ENCODE measurements around the gene TANC1. TPM values are rescaled to one million over a fixed set of nuclear protein-coding genes. Genes with fewer than 3 reads are reported as not detected.

Gene TANC1
- polyA plus RNA-seq = 22.6 TPM
- long read RNA-seq, donor 1 = 0 reads
- long read RNA-seq, donor 2, full-length matches to known transcripts = 3 of 3 reads
- long read RNA-seq, donor 2, partial matches to known transcripts = 0 of 3 reads
- long read RNA-seq, donor 2, other reads (novel, unspliced or antisense) = 0 of 3 reads
- long read RNA-seq, donor 3 = 0 reads
- long read RNA-seq, donor 4 = 0 reads
- long read RNA-seq, donor 5 = 0 reads
- long read RNA-seq, donor 6 = 0 reads
- long read RNA-seq, donor 7, full-length matches to known transcripts = 1 of 1 reads
- long read RNA-seq, donor 7, partial matches to known transcripts = 0 of 1 reads
- long read RNA-seq, donor 7, other reads (novel, unspliced or antisense) = 0 of 1 reads
- long read RNA-seq, donor 8 = 0 reads
- long read RNA-seq, donor 9 = 0 reads
- long read RNA-seq, donor 10, full-length matches to known transcripts = 1 of 1 reads
- long read RNA-seq, donor 10, partial matches to known transcripts = 0 of 1 reads
- long read RNA-seq, donor 10, other reads (novel, unspliced or antisense) = 0 of 1 reads
- long read RNA-seq, donor 11 = 0 reads

DNA sequence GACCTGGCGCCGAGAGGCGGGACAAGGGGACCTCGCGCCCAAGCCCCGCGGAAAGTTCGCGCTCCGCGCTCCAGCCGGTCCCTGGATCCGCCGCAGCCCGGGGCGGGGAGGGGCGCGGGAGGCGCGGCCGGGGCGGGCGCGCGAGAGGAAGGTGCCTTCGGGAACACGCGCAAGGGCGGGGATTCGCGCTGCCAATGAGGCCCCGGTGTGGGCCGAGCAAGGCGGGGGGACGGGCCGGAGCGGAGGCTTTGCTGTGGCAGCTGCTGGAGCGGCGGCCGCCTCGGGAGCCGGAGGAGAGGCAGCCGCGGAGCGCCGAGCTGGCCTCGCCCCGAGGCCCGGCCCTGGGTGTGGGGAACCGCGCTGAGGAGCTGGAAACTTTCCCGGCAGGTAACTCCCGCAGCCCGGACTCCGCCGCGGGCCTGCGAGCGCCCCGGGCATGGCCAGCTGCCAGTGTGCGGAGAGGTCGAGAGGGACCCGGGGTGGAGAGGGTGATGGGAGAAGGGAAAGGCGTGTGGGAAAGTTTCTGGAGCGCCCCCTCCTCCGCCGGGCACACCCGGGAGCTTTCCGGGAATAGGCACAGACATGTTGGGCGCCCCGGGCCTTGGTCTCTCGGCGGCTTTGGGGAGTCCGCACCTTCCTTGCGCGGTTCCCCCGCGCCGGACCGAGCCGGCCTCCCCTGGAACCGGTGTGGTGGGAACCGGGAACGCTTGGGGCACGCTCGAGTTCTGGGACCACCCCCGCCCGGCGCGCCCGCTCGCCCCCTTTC, at the start of gene TANC1:
Gene TANC1 (plus strand): TSS at position 245 of the 766 bp plus-strand sequence. CDS start 97,271 bp downstream, outside the sequence.
- H3K36me3 ChIP-seq (ENCODE audit: control insufficient read depth, insufficient read depth, low read length) = no peaks in the 10 kb centered on the region
- H3K4me1 ChIP-seq (ENCODE audit: control insufficient read depth, insufficient read depth, low read length) = peaks cover 8% of the 10 kb centered on the region
- H3K27me3 ChIP-seq (ENCODE audit: control insufficient read depth, insufficient read depth, low read length) = no peaks in the 10 kb centered on the region
- no CpG with 5 or more reads among the region's 92 CpGs for WGBS (ENCODE audit: insufficient coverage, low lambda C conversion rate)
- no peaks in the 10 kb centered on the region for H3K9me3 ChIP-seq (ENCODE audit: control insufficient read depth, low read depth, low read length)
- peak within 1 kb of the TSS; percentile 85 for H3K27ac ChIP-seq (ENCODE audit: low read length)
- peak within 1 kb of the TSS; percentile 88 for H3K4me3 ChIP-seq (ENCODE audit: low read length)
- peak; percentile 92 to 96 for DNase-seq

DNA sequence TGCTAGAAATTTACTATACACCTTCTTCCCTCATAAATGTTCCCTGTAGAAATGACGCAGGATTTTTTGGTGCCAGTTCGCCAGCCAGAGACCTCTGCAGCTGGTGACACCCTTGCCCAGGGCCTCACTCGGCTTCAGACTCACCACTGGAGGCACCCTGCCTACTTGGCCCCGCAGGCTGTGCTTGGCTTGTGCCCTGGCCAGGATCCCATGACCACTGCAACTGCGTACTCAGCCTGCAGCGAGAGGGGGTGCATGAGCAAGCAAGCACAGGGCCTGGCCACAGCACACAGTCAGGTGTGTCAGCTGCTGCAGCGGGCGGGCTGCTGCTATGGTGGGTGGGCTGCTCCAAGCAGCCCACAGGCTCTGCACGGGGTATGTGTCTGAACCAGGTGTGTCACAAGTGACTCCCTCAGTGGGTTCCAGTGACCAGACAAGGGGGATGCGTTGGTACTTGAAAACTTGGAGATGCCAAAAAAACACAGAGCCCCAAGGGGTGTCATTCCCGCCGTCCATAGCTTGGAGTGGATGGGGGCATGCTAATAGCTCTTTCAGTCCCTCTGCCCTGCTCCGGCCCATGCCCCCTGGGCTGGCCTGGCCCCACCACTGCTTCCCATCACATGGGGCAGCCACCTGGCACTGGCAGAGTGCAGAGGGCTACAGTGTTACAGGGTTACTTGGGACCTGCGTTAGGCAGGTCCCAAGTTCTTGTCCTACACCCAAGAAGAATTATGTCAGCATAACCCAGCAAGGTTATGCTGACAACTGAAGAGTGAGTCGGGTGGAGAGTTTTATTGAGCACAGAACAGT, 46.6 kb upstream of the TANC1 start:
- Histone ChIP-seq H3K36me3 (ENCODE audit: control insufficient read depth, insufficient read depth, low read length) (no peaks in the 10 kb centered on the region), H3K4me3 (ENCODE audit: low read length) (no peak overlapping the region), H3K9me3 (ENCODE audit: control insufficient read depth, low read depth, low read length) (peaks cover 2% of the 10 kb centered on the region), H3K27me3 (ENCODE audit: control insufficient read depth, insufficient read depth, low read length) (no peaks in the 10 kb centered on the region), H3K27ac (ENCODE audit: low read length) (no peak overlapping the region), H3K4me1 (ENCODE audit: control insufficient read depth, insufficient read depth, low read length) (no peaks in the 10 kb centered on the region)
- no CpG with 5 or more reads among the region's 15 CpGs for WGBS (ENCODE audit: insufficient coverage, low lambda C conversion rate)
- no peak for DNase-seq

DNA sequence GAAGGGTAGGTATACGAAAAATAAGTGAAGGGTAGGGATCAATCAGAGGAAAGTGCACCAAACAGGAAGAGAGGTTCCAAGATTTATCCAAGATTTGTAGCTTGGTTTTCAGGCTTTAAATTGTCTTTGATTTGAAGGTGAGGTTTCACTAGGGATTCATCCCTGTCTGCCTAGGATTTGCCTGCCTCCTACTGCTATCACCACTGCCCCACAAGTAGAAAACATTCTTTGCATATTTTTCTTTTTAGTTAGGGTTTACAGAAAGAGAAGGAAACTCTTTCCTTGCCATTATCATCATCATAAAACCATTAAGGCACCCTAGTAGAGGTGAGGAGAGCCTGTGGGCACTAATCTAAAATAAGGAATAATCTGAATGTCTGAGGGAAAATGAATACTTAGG, 45.8 kb upstream of the TANC1 start:
- Histone ChIP-seq H3K27me3 (ENCODE audit: control insufficient read depth, insufficient read depth, low read length) (no peaks in the 10 kb centered on the region), H3K9me3 (ENCODE audit: control insufficient read depth, low read depth, low read length) (peaks cover 2% of the 10 kb centered on the region), H3K4me1 (ENCODE audit: control insufficient read depth, insufficient read depth, low read length) (no peaks in the 10 kb centered on the region), H3K4me3 (ENCODE audit: low read length) (no peak overlapping the region), H3K36me3 (ENCODE audit: control insufficient read depth, insufficient read depth, low read length) (no peaks in the 10 kb centered on the region), H3K27ac (ENCODE audit: low read length) (no peak overlapping the region)
- WGBS (ENCODE audit: insufficient coverage, low lambda C conversion rate) = 91% methylated on average over 1 of the region's 1 CpG
- no peak for DNase-seq

DNA sequence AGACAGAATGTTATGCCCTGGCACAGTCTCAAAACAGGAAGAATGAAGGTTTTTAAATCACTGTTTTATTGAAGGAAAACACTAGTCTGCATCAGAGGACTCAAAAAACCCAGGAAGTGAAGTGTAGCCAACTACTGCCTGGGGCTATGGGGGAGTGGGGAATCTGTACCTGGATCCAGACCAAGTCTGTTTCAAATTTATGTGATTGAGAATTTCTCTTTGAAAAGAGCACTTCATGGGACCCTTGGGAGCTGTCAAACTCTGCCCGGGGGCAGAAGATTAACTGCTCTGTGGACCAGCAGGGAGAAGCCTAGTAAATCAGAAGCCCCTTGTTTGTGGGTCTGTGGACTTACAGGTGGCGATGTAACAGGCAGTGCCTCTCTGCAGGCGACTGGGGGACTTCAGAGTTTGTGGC, 45.3 kb upstream of the TANC1 start:
- no peak for DNase-seq
- Histone ChIP-seq H3K27ac (ENCODE audit: low read length) (no peak overlapping the region), H3K4me3 (ENCODE audit: low read length) (no peak overlapping the region), H3K36me3 (ENCODE audit: control insufficient read depth, insufficient read depth, low read length) (no peaks in the 10 kb centered on the region), H3K9me3 (ENCODE audit: control insufficient read depth, low read depth, low read length) (peaks cover 2% of the 10 kb centered on the region), H3K4me1 (ENCODE audit: control insufficient read depth, insufficient read depth, low read length) (no peaks in the 10 kb centered on the region), H3K27me3 (ENCODE audit: control insufficient read depth, insufficient read depth, low read length) (no peaks in the 10 kb centered on the region)
- WGBS (ENCODE audit: insufficient coverage, low lambda C conversion rate) = no CpG with 5 or more reads among the region's 3 CpGs

GRCh38 chr2:158923641-158924040, 44.8 kb upstream of the TANC1 start:
- H3K4me3 ChIP-seq (ENCODE audit: low read length) = no peak overlapping the region
- DNase-seq = no peak
- H3K9me3 ChIP-seq (ENCODE audit: control insufficient read depth, low read depth, low read length) = peaks cover 2% of the 10 kb centered on the region
- no peaks in the 10 kb centered on the region for H3K27me3 ChIP-seq (ENCODE audit: control insufficient read depth, insufficient read depth, low read length)
- 57% methylated on average over 1 of the region's 1 CpG for WGBS (ENCODE audit: insufficient coverage, low lambda C conversion rate)
- no peaks in the 10 kb centered on the region for H3K36me3 ChIP-seq (ENCODE audit: control insufficient read depth, insufficient read depth, low read length)
- H3K4me1 ChIP-seq (ENCODE audit: control insufficient read depth, insufficient read depth, low read length) = no peaks in the 10 kb centered on the region
- no peak overlapping the region for H3K27ac ChIP-seq (ENCODE audit: low read length)

DNA sequence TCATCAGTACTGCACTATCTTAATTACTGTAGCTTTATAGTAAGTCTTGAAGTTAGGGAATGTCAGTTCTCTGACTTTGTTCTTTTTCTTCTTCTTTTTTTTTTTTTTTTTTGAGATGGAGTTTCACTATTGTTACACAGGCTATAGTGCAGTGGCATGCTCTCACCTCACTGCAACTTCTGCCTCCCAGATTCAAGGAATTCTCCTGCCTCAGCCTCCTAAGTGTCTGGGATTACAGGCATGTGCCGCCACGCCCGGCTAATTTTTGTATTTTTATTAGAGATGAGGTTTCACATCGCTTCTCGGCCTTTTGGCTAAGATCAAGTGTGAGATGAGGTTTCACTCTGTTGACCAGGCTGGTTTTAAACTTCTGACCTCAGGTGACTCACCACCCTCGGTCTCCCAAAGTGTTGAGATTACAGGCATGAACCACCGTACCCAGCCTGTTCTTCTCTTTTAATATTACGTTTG, 41.9 kb upstream of the TANC1 start:
- WGBS (ENCODE audit: insufficient coverage, low lambda C conversion rate) = 49% methylated on average over 3 of the region's 8 CpGs
- no peaks in the 10 kb centered on the region for H3K27me3 ChIP-seq (ENCODE audit: control insufficient read depth, insufficient read depth, low read length)
- H3K27ac ChIP-seq (ENCODE audit: low read length) = no peak overlapping the region
- DNase-seq = no peak
- no peaks in the 10 kb centered on the region for H3K36me3 ChIP-seq (ENCODE audit: control insufficient read depth, insufficient read depth, low read length)
- H3K4me1 ChIP-seq (ENCODE audit: control insufficient read depth, insufficient read depth, low read length) = no peaks in the 10 kb centered on the region
- H3K9me3 ChIP-seq (ENCODE audit: control insufficient read depth, low read depth, low read length) = peaks cover 2% of the 10 kb centered on the region
- H3K4me3 ChIP-seq (ENCODE audit: low read length) = no peak overlapping the region

DNA sequence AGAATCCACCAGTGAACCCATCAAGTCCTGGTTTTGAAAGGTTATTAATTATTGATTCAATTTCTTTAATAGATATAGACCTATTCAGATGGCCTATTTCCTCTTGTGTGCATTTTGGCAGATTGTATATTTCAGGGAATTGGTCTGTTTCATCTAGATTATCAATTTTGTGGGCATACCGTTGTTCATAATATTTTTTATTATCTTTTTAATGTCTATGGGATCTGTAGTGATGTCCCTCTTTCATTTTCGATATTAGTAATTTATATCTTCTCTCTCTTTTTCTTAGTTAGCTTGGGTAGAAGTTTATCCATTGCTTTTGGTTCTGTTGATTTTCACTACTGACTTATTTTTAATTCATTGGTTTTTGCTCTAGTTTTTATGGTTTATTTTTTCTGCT, 39.9 kb upstream of the TANC1 start:
- Histone ChIP-seq H3K27ac (ENCODE audit: low read length) (no peak overlapping the region), H3K36me3 (ENCODE audit: control insufficient read depth, insufficient read depth, low read length) (no peaks in the 10 kb centered on the region), H3K27me3 (ENCODE audit: control insufficient read depth, insufficient read depth, low read length) (no peaks in the 10 kb centered on the region), H3K9me3 (ENCODE audit: control insufficient read depth, low read depth, low read length) (peaks cover 2% of the 10 kb centered on the region), H3K4me3 (ENCODE audit: low read length) (no peak overlapping the region), H3K4me1 (ENCODE audit: control insufficient read depth, insufficient read depth, low read length) (no peaks in the 10 kb centered on the region)
- DNase-seq = no peak
- 100% methylated on average over 2 of the region's 2 CpGs for WGBS (ENCODE audit: insufficient coverage, low lambda C conversion rate)

GRCh38 chr2:158928965-158929364, 39.5 kb upstream of the TANC1 start:
- Histone ChIP-seq H3K4me1 (ENCODE audit: control insufficient read depth, insufficient read depth, low read length) (no peaks in the 10 kb centered on the region), H3K36me3 (ENCODE audit: control insufficient read depth, insufficient read depth, low read length) (no peaks in the 10 kb centered on the region), H3K9me3 (ENCODE audit: control insufficient read depth, low read depth, low read length) (peaks cover 2% of the 10 kb centered on the region), H3K27me3 (ENCODE audit: control insufficient read depth, insufficient read depth, low read length) (no peaks in the 10 kb centered on the region), H3K27ac (ENCODE audit: low read length) (no peak overlapping the region), H3K4me3 (ENCODE audit: low read length) (no peak overlapping the region)
- peak; percentile 68 to 84 for DNase-seq

- Histone ChIP-seq H3K36me3 (ENCODE audit: control insufficient read depth, insufficient read depth, low read length) (no peaks in the 10 kb centered on the region), H3K4me3 (ENCODE audit: low read length) (no peak overlapping the region), H3K27ac (ENCODE audit: low read length) (no peak overlapping the region), H3K9me3 (ENCODE audit: control insufficient read depth, low read depth, low read length) (no peaks in the 10 kb centered on the region), H3K4me1 (ENCODE audit: control insufficient read depth, insufficient read depth, low read length) (no peaks in the 10 kb centered on the region), H3K27me3 (ENCODE audit: control insufficient read depth, insufficient read depth, low read length) (no peaks in the 10 kb centered on the region)
- no CpG with 5 or more reads among the region's 2 CpGs for WGBS (ENCODE audit: insufficient coverage, low lambda C conversion rate)
- DNase-seq = no peak
Observed at GRCh38 chr2:158931572-158931971, 36.9 kb upstream of the TANC1 start.

DNA sequence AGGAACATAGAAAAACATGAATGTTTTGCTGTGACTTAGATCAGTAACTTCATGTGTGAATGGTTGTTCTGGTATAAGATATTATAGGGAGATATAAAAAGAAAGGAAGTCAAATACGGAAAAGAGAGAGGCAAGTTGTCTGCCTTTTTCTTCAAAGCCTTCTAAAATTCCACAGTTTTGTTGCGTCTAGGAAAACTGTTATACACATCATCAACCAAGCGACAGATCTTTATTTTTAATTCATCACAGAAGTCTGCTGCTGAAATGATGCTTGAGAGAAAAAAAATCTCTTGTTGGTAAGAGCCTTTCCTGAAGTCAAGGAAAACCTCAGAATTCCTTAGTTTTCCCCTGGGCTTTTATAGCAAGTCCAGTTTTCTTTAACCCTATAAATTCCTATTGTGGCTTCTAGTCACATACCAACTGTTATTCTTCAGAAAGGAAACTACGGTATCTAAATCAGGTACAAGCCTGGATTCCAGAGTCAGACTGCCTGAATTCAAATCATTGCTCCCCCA, 36.3 kb upstream of the TANC1 start:
- 86% methylated on average over 1 of the region's 4 CpGs for WGBS (ENCODE audit: insufficient coverage, low lambda C conversion rate)
- DNase-seq = no peak
- H3K27ac ChIP-seq (ENCODE audit: low read length) = no peak overlapping the region
- H3K9me3 ChIP-seq (ENCODE audit: control insufficient read depth, low read depth, low read length) = no peaks in the 10 kb centered on the region
- no peak overlapping the region for H3K4me3 ChIP-seq (ENCODE audit: low read length)
- no peaks in the 10 kb centered on the region for H3K4me1 ChIP-seq (ENCODE audit: control insufficient read depth, insufficient read depth, low read length)
- H3K36me3 ChIP-seq (ENCODE audit: control insufficient read depth, insufficient read depth, low read length) = no peaks in the 10 kb centered on the region
- no peaks in the 10 kb centered on the region for H3K27me3 ChIP-seq (ENCODE audit: control insufficient read depth, insufficient read depth, low read length)
